HepG2 (cell line): ENCODE data around the gene FAM3A. TPM values are rescaled to one million over a fixed set of nuclear protein-coding genes. Genes with fewer than 3 reads are reported as not detected.
A peak's percentile ranks its signal among the peaks of the same experiment; 100 is the strongest.

Source experiments
- BCLAF1 ChIP-seq: fragments of 450-650 bp; IDR thresholded peaks from 2 replicates; pipeline ENCODE4 v1.6.1; 2017; ENCODE audit warnings: mild to moderate bottlenecking
- CAMTA2 ChIP-seq: sonication (generic); formaldehyde crosslinking; IDR thresholded peaks from 2 replicates; pipeline ENCODE4 v1.4.0; 2020; ENCODE audit warnings: mild to moderate bottlenecking, missing genetic modification reagents, borderline replicate concordance
- FIP1L1 ChIP-seq: fragments of 200-400 bp; formaldehyde crosslinking; IDR thresholded peaks from 2 replicates; pipeline ENCODE4 v1.6.1; 2018; ENCODE audit warnings: low read depth, mild to moderate bottlenecking, low read length, moderate library complexity, borderline replicate concordance; ENCODE audit not compliant: insufficient read depth
- KMT2B ChIP-seq: IDR thresholded peaks from 2 replicates; pipeline ENCODE4 v1.6.1; 2016; ENCODE audit warnings: missing genetic modification reagents, missing compliant biosample characterization
- MYC ChIP-seq: sonication (generic); formaldehyde crosslinking; IDR thresholded peaks from 2 replicates; pipeline ENCODE4 v1.9.0; 2021; ENCODE audit warnings: missing genetic modification reagents, borderline replicate concordance
- MZF1 ChIP-seq: sonication (generic); formaldehyde crosslinking; IDR thresholded peaks from 2 replicates; pipeline ENCODE4 v1.8.1; 2023; ENCODE audit warnings: mild to moderate bottlenecking, missing genetic modification reagents, borderline replicate concordance
- PAWR ChIP-seq: sonication (generic); formaldehyde crosslinking; IDR thresholded peaks from 2 replicates; pipeline ENCODE4 v1.4.0; 2020; ENCODE audit warnings: missing genetic modification reagents, mild to moderate bottlenecking, borderline replicate concordance
- REPIN1 ChIP-seq: sonication (generic); formaldehyde crosslinking; IDR thresholded peaks from 2 replicates; pipeline ENCODE4 v1.8.0; 2022; ENCODE audit warnings: missing genetic modification reagents, low read depth, mild to moderate bottlenecking, borderline replicate concordance
- SIN3A ChIP-seq: IDR thresholded peaks from 2 replicates; pipeline ENCODE4 v1.6.1; 2011; ENCODE audit warnings: low read depth, mild to moderate bottlenecking, control low read depth, low read length, borderline replicate concordance
- THAP8 ChIP-seq: sonication (generic); formaldehyde crosslinking; IDR thresholded peaks from 2 replicates; pipeline ENCODE4 v1.5.1; 2020; ENCODE audit warnings: missing genetic modification reagents, mild to moderate bottlenecking, borderline replicate concordance
- XRCC5 ChIP-seq: fragments of 200-400 bp; formaldehyde crosslinking; optimal IDR thresholded peaks from 2 replicates; pipeline ENCODE3; 2017; ENCODE audit warnings: mild to moderate bottlenecking, low read length
- ZNF331 ChIP-seq: sonication (generic); formaldehyde crosslinking; IDR thresholded peaks from 2 replicates; pipeline ENCODE4 v1.4.0; 2020; ENCODE audit warnings: missing genetic modification reagents
- ZNF563 ChIP-seq: sonication (generic); formaldehyde crosslinking; IDR thresholded peaks from 2 replicates; pipeline ENCODE4 v1.8.0; 2022; ENCODE audit warnings: mild to moderate bottlenecking, moderate library complexity, missing genetic modification reagents
- ZNF724P ChIP-seq: sonication (generic); formaldehyde crosslinking; IDR thresholded peaks from 2 replicates; pipeline ENCODE4 v1.8.0; 2022; ENCODE audit warnings: missing genetic modification reagents, borderline replicate concordance
- polyA plus RNA-seq, 8 experiments: library from polyadenylated mRNA; depleted of rRNA in 3 of 8; stranded (reverse) in 7 of 8; unstranded in 1 of 8; fragments of >200 nt; fragmentation: Illumina TruSeq in 4 of 8; extraction: Trizol in 4 of 8; gene quantifications; 2 replicates each; pipeline versions ENCODE4 v1.2.1 to v1.2.3, GENCODE V29; 2011 to 2016; ENCODE audit warnings: low read depth in 4 of 8, missing spikeins in 1 of 8, mixed read lengths in 1 of 8; ENCODE audit not compliant: insufficient read depth in 1 of 8
- total RNA-seq, 5 experiments: library from RNA; depleted of rRNA; stranded (reverse); fragments of >200 nt; fragmentation: Illumina TruSeq; extraction: Trizol; gene quantifications; 2 replicates each; pipeline ENCODE4 v1.2.3, GENCODE V29; 2016; ENCODE audit warnings: low read depth in 1 of 5
- TF ChIP-seq, protein P1 (sequence below), 2 experiments: IDR thresholded peaks; 2 replicates each; pipeline ENCODE4 v1.6.1; 2011 to 2012; ENCODE audit warnings: low read length in 2 of 2, borderline replicate concordance in 1 of 2, low read depth in 1 of 2, mild to moderate bottlenecking in 1 of 2, moderate library complexity in 1 of 2
- TF ChIP-seq, protein P2 (sequence below): sonication (generic); formaldehyde crosslinking; IDR thresholded peaks from 2 replicates; pipeline ENCODE4 v1.4.0; 2020; ENCODE audit warnings: missing genetic modification reagents
- TF ChIP-seq, protein P3 (sequence below): sonication (generic); formaldehyde crosslinking; IDR thresholded peaks from 2 replicates; pipeline ENCODE4 v1.5.0; 2020; ENCODE audit warnings: missing genetic modification reagents

FAM3A gene
- total and polyA plus RNA-seq, 2 of the 13 experiments (the other 11 are each of a cell fraction or from before 2014, with no cell fraction given): 11.2 to 22.7 TPM

GRCh38 chrX:154541896-154542722 is 26.1 kb upstream of the FAM3A start (continued):
- TF ChIP-seq, protein P1, sequence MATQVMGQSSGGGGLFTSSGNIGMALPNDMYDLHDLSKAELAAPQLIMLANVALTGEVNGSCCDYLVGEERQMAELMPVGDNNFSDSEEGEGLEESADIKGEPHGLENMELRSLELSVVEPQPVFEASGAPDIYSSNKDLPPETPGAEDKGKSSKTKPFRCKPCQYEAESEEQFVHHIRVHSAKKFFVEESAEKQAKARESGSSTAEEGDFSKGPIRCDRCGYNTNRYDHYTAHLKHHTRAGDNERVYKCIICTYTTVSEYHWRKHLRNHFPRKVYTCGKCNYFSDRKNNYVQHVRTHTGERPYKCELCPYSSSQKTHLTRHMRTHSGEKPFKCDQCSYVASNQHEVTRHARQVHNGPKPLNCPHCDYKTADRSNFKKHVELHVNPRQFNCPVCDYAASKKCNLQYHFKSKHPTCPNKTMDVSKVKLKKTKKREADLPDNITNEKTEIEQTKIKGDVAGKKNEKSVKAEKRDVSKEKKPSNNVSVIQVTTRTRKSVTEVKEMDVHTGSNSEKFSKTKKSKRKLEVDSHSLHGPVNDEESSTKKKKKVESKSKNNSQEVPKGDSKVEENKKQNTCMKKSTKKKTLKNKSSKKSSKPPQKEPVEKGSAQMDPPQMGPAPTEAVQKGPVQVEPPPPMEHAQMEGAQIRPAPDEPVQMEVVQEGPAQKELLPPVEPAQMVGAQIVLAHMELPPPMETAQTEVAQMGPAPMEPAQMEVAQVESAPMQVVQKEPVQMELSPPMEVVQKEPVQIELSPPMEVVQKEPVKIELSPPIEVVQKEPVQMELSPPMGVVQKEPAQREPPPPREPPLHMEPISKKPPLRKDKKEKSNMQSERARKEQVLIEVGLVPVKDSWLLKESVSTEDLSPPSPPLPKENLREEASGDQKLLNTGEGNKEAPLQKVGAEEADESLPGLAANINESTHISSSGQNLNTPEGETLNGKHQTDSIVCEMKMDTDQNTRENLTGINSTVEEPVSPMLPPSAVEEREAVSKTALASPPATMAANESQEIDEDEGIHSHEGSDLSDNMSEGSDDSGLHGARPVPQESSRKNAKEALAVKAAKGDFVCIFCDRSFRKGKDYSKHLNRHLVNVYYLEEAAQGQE (IDR thresholded peaks at IDR 0.05; ENCODE audit: borderline replicate concordance in 1 of 2, low read depth in 1 of 2, low read length in 2 of 2): no peak
- TF ChIP-seq XRCC5 (peak; percentile 28), BCLAF1 (no peak), PAWR (CRISPR knock-in tag) (no peak), FIP1L1 (no peak), MZF1 (no peak), CAMTA2 (no peak), SIN3A (peak; percentile 56; the same call in 1 of the 2 replicates), KMT2B (CRISPR knock-in tag) (no peak), REPIN1 (CRISPR knock-in tag) (0 out of 2 replicates have a peak, but pooled peaks have one; percentile 25), ZNF331 (CRISPR knock-in tag) (no peak), THAP8 (CRISPR knock-in tag) (no peak), MYC (peak; percentile 49; the same call in 1 of the 2 replicates), ZNF724P (CRISPR knock-in tag) (no peak), ZNF563 (no peak)
- TF ChIP-seq, protein P2, sequence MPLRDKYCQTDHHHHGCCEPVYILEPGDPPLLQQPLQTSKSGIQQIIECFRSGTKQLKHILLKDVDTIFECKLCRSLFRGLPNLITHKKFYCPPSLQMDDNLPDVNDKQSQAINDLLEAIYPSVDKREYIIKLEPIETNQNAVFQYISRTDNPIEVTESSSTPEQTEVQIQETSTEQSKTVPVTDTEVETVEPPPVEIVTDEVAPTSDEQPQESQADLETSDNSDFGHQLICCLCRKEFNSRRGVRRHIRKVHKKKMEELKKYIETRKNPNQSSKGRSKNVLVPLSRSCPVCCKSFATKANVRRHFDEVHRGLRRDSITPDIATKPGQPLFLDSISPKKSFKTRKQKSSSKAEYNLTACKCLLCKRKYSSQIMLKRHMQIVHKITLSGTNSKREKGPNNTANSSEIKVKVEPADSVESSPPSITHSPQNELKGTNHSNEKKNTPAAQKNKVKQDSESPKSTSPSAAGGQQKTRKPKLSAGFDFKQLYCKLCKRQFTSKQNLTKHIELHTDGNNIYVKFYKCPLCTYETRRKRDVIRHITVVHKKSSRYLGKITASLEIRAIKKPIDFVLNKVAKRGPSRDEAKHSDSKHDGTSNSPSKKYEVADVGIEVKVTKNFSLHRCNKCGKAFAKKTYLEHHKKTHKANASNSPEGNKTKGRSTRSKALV (CRISPR knock-in tag): no peak
- TF ChIP-seq, protein P3, sequence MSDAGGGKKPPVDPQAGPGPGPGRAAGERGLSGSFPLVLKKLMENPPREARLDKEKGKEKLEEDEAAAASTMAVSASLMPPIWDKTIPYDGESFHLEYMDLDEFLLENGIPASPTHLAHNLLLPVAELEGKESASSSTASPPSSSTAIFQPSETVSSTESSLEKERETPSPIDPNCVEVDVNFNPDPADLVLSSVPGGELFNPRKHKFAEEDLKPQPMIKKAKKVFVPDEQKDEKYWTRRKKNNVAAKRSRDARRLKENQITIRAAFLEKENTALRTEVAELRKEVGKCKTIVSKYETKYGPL (CRISPR knock-in tag): no peak
